ENCODE results near the gene PAPLN. TPM values are rescaled to one million over a fixed set of nuclear protein-coding genes. Genes with fewer than 3 reads are reported as not detected.

The PAPLN gene
- total and polyA plus RNA-seq, 4 donors = 5.1 to 69.3 (median 25.3) TPM

GRCh38 chr14:73209953-73210352 is 27.4 kb upstream of the PAPLN start:
- H3K27me3 ChIP-seq (ENCODE audit: control insufficient read depth, insufficient read depth, low read length) = no peaks in the 10 kb centered on the region
- peaks cover 26% of the 10 kb centered on the region for H3K36me3 ChIP-seq (ENCODE audit: control insufficient read depth, insufficient read depth, low read length)
- H3K4me1 ChIP-seq (ENCODE audit: control insufficient read depth, insufficient read depth, low read length) = no peaks in the 10 kb centered on the region
- H3K27ac ChIP-seq (ENCODE audit: low read depth, low read length) = no peak overlapping the region
- no peaks in the 10 kb centered on the region for H3K9me3 ChIP-seq (ENCODE audit: control insufficient read depth, insufficient read depth, low read length)
- no peak for DNase-seq (ENCODE audit: low read depth in 4 of 6, low spot score in 6 of 6)
- H3K4me3 ChIP-seq (ENCODE audit: low read depth, low read length) = no peak overlapping the region
- WGBS (ENCODE audit: insufficient coverage) = 70% methylated on average over 1 of the region's 2 CpGs

- Histone ChIP-seq H3K36me3 (ENCODE audit: control insufficient read depth, insufficient read depth, low read length) (peaks cover 26% of the 10 kb centered on the region), H3K4me3 (ENCODE audit: low read depth, low read length) (no peak overlapping the region), H3K9me3 (ENCODE audit: control insufficient read depth, insufficient read depth, low read length) (no peaks in the 10 kb centered on the region), H3K27ac (ENCODE audit: low read depth, low read length) (no peak overlapping the region), H3K4me1 (ENCODE audit: control insufficient read depth, insufficient read depth, low read length) (no peaks in the 10 kb centered on the region), H3K27me3 (ENCODE audit: control insufficient read depth, insufficient read depth, low read length) (no peaks in the 10 kb centered on the region)
- WGBS (ENCODE audit: insufficient coverage) = 96% methylated on average over 4 of the region's 7 CpGs
- no peak for DNase-seq (ENCODE audit: low read depth in 4 of 6, low spot score in 6 of 6)
Observed at GRCh38 chr14:73211251-73212040, 25.9 kb upstream of the PAPLN start.

- Histone ChIP-seq H3K4me1 (ENCODE audit: control insufficient read depth, insufficient read depth, low read length) (no peaks in the 10 kb centered on the region), H3K36me3 (ENCODE audit: control insufficient read depth, insufficient read depth, low read length) (peaks cover 17% of the 10 kb centered on the region), H3K27me3 (ENCODE audit: control insufficient read depth, insufficient read depth, low read length) (no peaks in the 10 kb centered on the region), H3K4me3 (ENCODE audit: low read depth, low read length) (no peak overlapping the region), H3K9me3 (ENCODE audit: control insufficient read depth, insufficient read depth, low read length) (no peaks in the 10 kb centered on the region), H3K27ac (ENCODE audit: low read depth, low read length) (no peak overlapping the region)
- no peak for DNase-seq (ENCODE audit: low read depth in 4 of 6, low spot score in 6 of 6)
- WGBS (ENCODE audit: insufficient coverage) = no CpG with 5 or more reads among the region's 2 CpGs
Observed at GRCh38 chr14:73216030-73216429, 21.3 kb upstream of the PAPLN start.

- peaks cover 14% of the 10 kb centered on the region for H3K36me3 ChIP-seq (ENCODE audit: control insufficient read depth, insufficient read depth, low read length)
Observed at GRCh38 chr14:73217411-73217810, 19.9 kb upstream of the PAPLN start.

GRCh38 chr14:73220061-73220460 is 17.2 kb upstream of the PAPLN start:
- H3K9me3 ChIP-seq (ENCODE audit: control insufficient read depth, insufficient read depth, low read length) = no peaks in the 10 kb centered on the region
- no peaks in the 10 kb centered on the region for H3K27me3 ChIP-seq (ENCODE audit: control insufficient read depth, insufficient read depth, low read length)
- H3K4me3 ChIP-seq (ENCODE audit: low read depth, low read length) = no peak overlapping the region
- WGBS (ENCODE audit: insufficient coverage) = 54% methylated on average over 3 of the region's 4 CpGs
- no peaks in the 10 kb centered on the region for H3K4me1 ChIP-seq (ENCODE audit: control insufficient read depth, insufficient read depth, low read length)
- H3K36me3 ChIP-seq (ENCODE audit: control insufficient read depth, insufficient read depth, low read length) = peaks cover 11% of the 10 kb centered on the region
- peak in 1 of 6 donors; percentile 48 for DNase-seq (ENCODE audit: low read depth in 4 of 6, low spot score in 6 of 6)
- no peak overlapping the region for H3K27ac ChIP-seq (ENCODE audit: low read depth, low read length)

More at GRCh38 chr14:73217411-73217810, 19.9 kb upstream of the PAPLN start:
- no CpG with 5 or more reads among the region's 1 CpG for WGBS (ENCODE audit: insufficient coverage)
- H3K27ac ChIP-seq (ENCODE audit: low read depth, low read length) = no peak overlapping the region
- no peak overlapping the region for H3K4me3 ChIP-seq (ENCODE audit: low read depth, low read length)
- no peaks in the 10 kb centered on the region for H3K27me3 ChIP-seq (ENCODE audit: control insufficient read depth, insufficient read depth, low read length)
- no peaks in the 10 kb centered on the region for H3K4me1 ChIP-seq (ENCODE audit: control insufficient read depth, insufficient read depth, low read length)
- no peaks in the 10 kb centered on the region for H3K9me3 ChIP-seq (ENCODE audit: control insufficient read depth, insufficient read depth, low read length)
- DNase-seq (ENCODE audit: low read depth in 4 of 6, low spot score in 6 of 6) = no peak

- Histone ChIP-seq H3K9me3 (ENCODE audit: control insufficient read depth, insufficient read depth, low read length) (no peaks in the 10 kb centered on the region), H3K27me3 (ENCODE audit: control insufficient read depth, insufficient read depth, low read length) (no peaks in the 10 kb centered on the region), H3K27ac (ENCODE audit: low read depth, low read length) (no peak overlapping the region), H3K36me3 (ENCODE audit: control insufficient read depth, insufficient read depth, low read length) (peaks cover 12% of the 10 kb centered on the region), H3K4me3 (ENCODE audit: low read depth, low read length) (no peak overlapping the region), H3K4me1 (ENCODE audit: control insufficient read depth, insufficient read depth, low read length) (no peaks in the 10 kb centered on the region)
- WGBS (ENCODE audit: insufficient coverage) = 59% methylated on average over 3 of the region's 5 CpGs
- DNase-seq (ENCODE audit: low read depth in 4 of 6, low spot score in 6 of 6) = no peak
Observed at GRCh38 chr14:73220634-73221033, 16.7 kb upstream of the PAPLN start.

- no peak for DNase-seq (ENCODE audit: low read depth in 4 of 6, low spot score in 6 of 6)
- H3K27ac ChIP-seq (ENCODE audit: low read depth, low read length) = no peak overlapping the region
Observed at GRCh38 chr14:73221945-73222344, 15.4 kb upstream of the PAPLN start.

GRCh38 chr14:73223049-73223448 is 14.3 kb upstream of the PAPLN start:
- Histone ChIP-seq H3K27me3 (ENCODE audit: control insufficient read depth, insufficient read depth, low read length) (no peaks in the 10 kb centered on the region), H3K36me3 (ENCODE audit: control insufficient read depth, insufficient read depth, low read length) (peaks cover 13% of the 10 kb centered on the region), H3K9me3 (ENCODE audit: control insufficient read depth, insufficient read depth, low read length) (no peaks in the 10 kb centered on the region), H3K4me3 (ENCODE audit: low read depth, low read length) (no peak overlapping the region), H3K27ac (ENCODE audit: low read depth, low read length) (peak overlapping the region; percentile 16), H3K4me1 (ENCODE audit: control insufficient read depth, insufficient read depth, low read length) (peaks cover 6% of the 10 kb centered on the region)
- WGBS (ENCODE audit: insufficient coverage) = 17% methylated on average over 4 of the region's 5 CpGs
- DNase-seq (ENCODE audit: low read depth in 4 of 6, low spot score in 6 of 6) = peak in 1 of 6 donors; percentile 48

More at GRCh38 chr14:73221945-73222344, 15.4 kb upstream of the PAPLN start:
- H3K36me3 ChIP-seq (ENCODE audit: control insufficient read depth, insufficient read depth, low read length) = peaks cover 16% of the 10 kb centered on the region
- no peaks in the 10 kb centered on the region for H3K27me3 ChIP-seq (ENCODE audit: control insufficient read depth, insufficient read depth, low read length)
- no CpG with 5 or more reads among the region's 2 CpGs for WGBS (ENCODE audit: insufficient coverage)
- no peaks in the 10 kb centered on the region for H3K9me3 ChIP-seq (ENCODE audit: control insufficient read depth, insufficient read depth, low read length)
- H3K4me1 ChIP-seq (ENCODE audit: control insufficient read depth, insufficient read depth, low read length) = no peaks in the 10 kb centered on the region
- no peak overlapping the region for H3K4me3 ChIP-seq (ENCODE audit: low read depth, low read length)

- WGBS (ENCODE audit: insufficient coverage) = no CpG with 5 or more reads among the region's 4 CpGs
- no peak for DNase-seq (ENCODE audit: low read depth in 4 of 6, low spot score in 6 of 6)
- H3K27me3 ChIP-seq (ENCODE audit: control insufficient read depth, insufficient read depth, low read length) = no peaks in the 10 kb centered on the region
- peaks cover 14% of the 10 kb centered on the region for H3K36me3 ChIP-seq (ENCODE audit: control insufficient read depth, insufficient read depth, low read length)
- no peaks in the 10 kb centered on the region for H3K9me3 ChIP-seq (ENCODE audit: control insufficient read depth, insufficient read depth, low read length)
- H3K4me3 ChIP-seq (ENCODE audit: low read depth, low read length) = no peak overlapping the region
- H3K27ac ChIP-seq (ENCODE audit: low read depth, low read length) = no peak overlapping the region
- peaks cover 11% of the 10 kb centered on the region for H3K4me1 ChIP-seq (ENCODE audit: control insufficient read depth, insufficient read depth, low read length)
Observed at GRCh38 chr14:73225496-73225895, 11.8 kb upstream of the PAPLN start.
